T-helper 2 cell treated with Interferon-gamma antibody and Interleukin-4, amounts not matched to agents 5 μg/mL and 100 μg/mL, for 36 hours (primary cell): ENCODE measurements around the gene STX1B.

Experiments
- DNase-seq: peaks from one replicate; pipeline ENCODE4 v3.0.0; 2021; ENCODE audit warnings: low spot score
- H3K27ac Mint-ChIP-seq: one replicate; pipeline ENCODE4 v1.8.0; 2021; ENCODE audit warnings: mild to moderate bottlenecking, mixed read lengths
- H3K27me3 Mint-ChIP-seq: one replicate; pipeline ENCODE4 v1.8.0; 2021; ENCODE audit warnings: low read depth, mixed read lengths
- H3K36me3 Mint-ChIP-seq: one replicate; pipeline ENCODE4 v1.8.0; 2021; ENCODE audit warnings: low read depth, mixed read lengths
- H3K4me1 Mint-ChIP-seq: one replicate; pipeline ENCODE4 v1.8.0; 2021; ENCODE audit warnings: low read depth, mixed read lengths
- H3K4me3 Mint-ChIP-seq: one replicate; pipeline ENCODE4 v1.8.0; 2022; ENCODE audit warnings: mild to moderate bottlenecking, moderate library complexity, mixed read lengths
- H3K9me3 Mint-ChIP-seq: one replicate; pipeline ENCODE4 v1.8.0; 2021; ENCODE audit warnings: mixed read lengths

Gene STX1B

DNA sequence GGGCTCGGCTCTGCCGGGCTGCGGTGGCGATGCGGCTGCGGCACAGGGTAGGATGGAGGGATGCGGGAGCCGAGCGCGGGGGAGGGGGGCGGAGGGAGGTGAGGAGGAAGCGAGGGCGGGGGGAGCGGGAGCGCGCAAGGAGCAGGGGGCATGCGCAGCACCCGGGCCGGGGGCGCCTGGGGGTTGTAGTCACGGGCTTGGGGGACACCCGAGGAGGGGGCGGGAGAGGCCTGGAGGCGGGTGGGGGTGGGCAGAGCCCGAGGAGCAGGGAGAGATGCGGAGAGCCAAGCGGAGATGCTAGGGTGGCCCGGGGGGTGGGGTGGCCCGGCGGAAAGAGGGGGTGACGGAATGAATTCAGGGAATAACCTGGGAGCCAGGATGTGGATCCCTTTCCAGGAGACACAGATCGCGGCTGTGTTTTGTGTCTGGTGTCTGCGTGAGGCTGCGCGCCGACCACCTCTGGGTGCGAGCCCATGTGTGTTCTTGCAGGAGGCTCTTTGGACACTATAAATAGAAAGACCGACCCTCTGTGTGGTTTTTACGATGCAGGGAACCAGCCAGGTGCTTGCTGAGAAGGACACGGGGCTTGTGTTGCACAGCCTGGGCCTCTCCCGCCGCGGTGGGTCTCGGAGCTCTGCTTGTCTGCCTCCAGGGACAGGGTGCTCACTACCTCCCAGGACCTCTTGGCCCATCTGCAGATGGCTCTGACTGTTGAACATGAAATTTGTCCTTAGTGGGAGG is at the start of gene STX1B:
STX1B (minus strand) TSS at position 54 of the 741 bp plus-strand sequence. CDS start 242 bp downstream, outside the sequence.
- Mint-ChIP-seq H3K27me3 (peaks cover 48% of the 10 kb centered on the region), H3K4me1 (no peaks in the 10 kb centered on the region), H3K9me3 (no peaks in the 10 kb centered on the region), H3K4me3 (peak within 1 kb of the TSS; percentile 52), H3K27ac (no peak within 1 kb of the TSS), H3K36me3 (no peaks in the 10 kb centered on the region)
- DNase-seq = no peak

- H3K27ac Mint-ChIP-seq = no peak overlapping the region
- H3K4me3 Mint-ChIP-seq = no peak overlapping the region
- no peaks in the 10 kb centered on the region for H3K9me3 Mint-ChIP-seq
- no peak for DNase-seq
- H3K4me1 Mint-ChIP-seq = peaks cover 7% of the 10 kb centered on the region
- H3K36me3 Mint-ChIP-seq = peaks cover 7% of the 10 kb centered on the region
- no peaks in the 10 kb centered on the region for H3K27me3 Mint-ChIP-seq
Observed at GRCh38 chr16:31055613-31056012, 45.2 kb upstream of the STX1B start.

GRCh38 chr16:31052114-31052513 is 41.7 kb upstream of the STX1B start:
- H3K9me3 Mint-ChIP-seq = no peaks in the 10 kb centered on the region
- H3K27ac Mint-ChIP-seq = no peak overlapping the region

GRCh38 chr16:31050280-31051030 is 40.0 kb upstream of the STX1B start:
- Mint-ChIP-seq H3K27me3 (no peaks in the 10 kb centered on the region), H3K36me3 (no peaks in the 10 kb centered on the region)
- DNase-seq = no peak

More at GRCh38 chr16:31052114-31052513, 41.7 kb upstream of the STX1B start:
- H3K36me3 Mint-ChIP-seq = no peaks in the 10 kb centered on the region
- no peaks in the 10 kb centered on the region for H3K27me3 Mint-ChIP-seq
- peaks cover 7% of the 10 kb centered on the region for H3K4me1 Mint-ChIP-seq
- H3K4me3 Mint-ChIP-seq = no peak overlapping the region
- DNase-seq = peak; percentile 27

DNA sequence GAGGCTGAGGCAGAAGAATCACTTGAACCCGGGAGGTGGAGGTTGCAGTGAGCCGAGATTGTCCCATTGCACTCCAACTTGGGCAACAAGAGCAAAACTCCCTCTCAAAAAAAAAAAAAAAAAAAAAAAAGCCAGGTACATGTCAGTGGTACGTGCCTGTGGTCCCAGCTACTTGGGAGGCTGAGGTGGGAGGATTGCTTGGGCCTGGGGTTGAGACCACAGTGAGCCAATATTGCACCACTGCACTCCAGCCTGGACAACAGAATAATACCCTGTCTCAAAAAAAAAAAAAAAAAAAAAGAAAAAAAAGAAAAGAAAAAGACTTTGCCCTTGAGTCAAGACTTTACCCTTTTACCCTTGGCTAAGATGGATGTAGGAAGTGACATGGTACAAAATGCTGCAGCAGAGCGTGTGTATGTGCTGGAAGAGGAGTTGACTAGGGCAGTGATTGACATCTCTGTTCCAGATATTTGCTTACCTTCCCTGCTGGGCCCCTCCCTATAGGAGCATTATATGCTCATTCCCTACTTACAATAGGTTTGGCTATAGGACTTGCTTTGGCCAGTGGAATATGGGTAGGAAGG is 33.6 kb upstream of the STX1B start:
- peaks cover 6% of the 10 kb centered on the region for H3K36me3 Mint-ChIP-seq
- no peak overlapping the region for H3K27ac Mint-ChIP-seq

More at GRCh38 chr16:31050280-31051030, 40.0 kb upstream of the STX1B start:
- peaks cover 7% of the 10 kb centered on the region for H3K4me1 Mint-ChIP-seq
- no peaks in the 10 kb centered on the region for H3K9me3 Mint-ChIP-seq
- no peak overlapping the region for H3K27ac Mint-ChIP-seq
- H3K4me3 Mint-ChIP-seq = no peak overlapping the region

GRCh38 chr16:31043352-31043751 is 32.9 kb upstream of the STX1B start:
- DNase-seq = no peak
- no peak overlapping the region for H3K4me3 Mint-ChIP-seq
- no peaks in the 10 kb centered on the region for H3K9me3 Mint-ChIP-seq
- H3K27ac Mint-ChIP-seq = no peak overlapping the region
- H3K4me1 Mint-ChIP-seq = no peaks in the 10 kb centered on the region
- H3K27me3 Mint-ChIP-seq = no peaks in the 10 kb centered on the region
- H3K36me3 Mint-ChIP-seq = peaks cover 10% of the 10 kb centered on the region

More for the DNA sequence above, 33.6 kb upstream of the STX1B start:
- Mint-ChIP-seq H3K27me3 (no peaks in the 10 kb centered on the region), H3K9me3 (no peaks in the 10 kb centered on the region), H3K4me3 (no peak overlapping the region), H3K4me1 (no peaks in the 10 kb centered on the region)
- no peak for DNase-seq

DNA sequence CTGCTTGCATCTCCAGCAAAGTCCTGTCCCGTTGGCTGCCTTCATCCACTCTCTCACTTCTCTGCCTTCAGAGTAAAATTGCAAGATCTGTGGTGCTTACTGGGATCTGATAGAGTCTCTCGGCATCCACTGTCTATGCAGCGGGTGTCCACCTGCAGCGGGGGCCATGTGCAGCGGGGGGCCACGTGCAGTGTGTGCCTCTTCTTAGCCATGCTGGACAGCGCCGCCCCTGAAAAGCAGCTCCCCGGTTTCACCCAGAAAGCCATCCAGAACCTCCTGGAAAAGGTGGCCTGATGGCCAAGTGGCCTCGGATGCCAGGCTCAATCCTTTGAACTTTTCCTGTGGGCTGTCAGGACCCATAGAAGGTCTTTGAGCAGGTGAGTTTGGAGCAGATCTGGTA is 32.4 kb upstream of the STX1B start:
- no peak overlapping the region for H3K27ac Mint-ChIP-seq
- no peak for DNase-seq
- H3K4me1 Mint-ChIP-seq = no peaks in the 10 kb centered on the region
- peaks cover 10% of the 10 kb centered on the region for H3K36me3 Mint-ChIP-seq
- no peaks in the 10 kb centered on the region for H3K27me3 Mint-ChIP-seq
- H3K4me3 Mint-ChIP-seq = no peak overlapping the region
- no peaks in the 10 kb centered on the region for H3K9me3 Mint-ChIP-seq

GRCh38 chr16:31038993-31039392 is 28.6 kb upstream of the STX1B start:
- Mint-ChIP-seq H3K27ac (no peak overlapping the region), H3K36me3 (peaks cover 22% of the 10 kb centered on the region), H3K27me3 (no peaks in the 10 kb centered on the region), H3K9me3 (no peaks in the 10 kb centered on the region), H3K4me3 (no peak overlapping the region), H3K4me1 (peaks cover 10% of the 10 kb centered on the region)
- no peak for DNase-seq

DNA sequence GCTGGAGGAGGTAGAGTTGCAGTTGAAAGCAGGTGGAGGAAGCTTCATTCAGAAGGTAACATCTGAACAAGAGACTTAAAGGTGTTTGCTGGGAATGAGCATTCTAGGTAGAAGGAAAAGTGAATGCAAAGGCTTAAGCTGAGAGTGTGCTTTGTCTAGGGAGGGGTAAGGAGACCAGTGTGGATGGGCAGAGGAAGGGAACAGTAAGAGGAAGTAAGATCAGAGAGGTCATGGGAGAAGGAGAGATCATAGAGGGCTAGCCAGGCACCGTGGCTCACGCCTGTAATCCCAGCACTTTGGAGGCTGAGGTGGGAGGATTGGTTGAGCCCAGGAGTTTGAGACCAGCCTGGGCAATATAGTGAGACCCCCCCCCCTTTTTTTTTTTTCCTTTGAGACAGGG is 26.3 kb upstream of the STX1B start:
- H3K27ac Mint-ChIP-seq = no peak overlapping the region

DNA sequence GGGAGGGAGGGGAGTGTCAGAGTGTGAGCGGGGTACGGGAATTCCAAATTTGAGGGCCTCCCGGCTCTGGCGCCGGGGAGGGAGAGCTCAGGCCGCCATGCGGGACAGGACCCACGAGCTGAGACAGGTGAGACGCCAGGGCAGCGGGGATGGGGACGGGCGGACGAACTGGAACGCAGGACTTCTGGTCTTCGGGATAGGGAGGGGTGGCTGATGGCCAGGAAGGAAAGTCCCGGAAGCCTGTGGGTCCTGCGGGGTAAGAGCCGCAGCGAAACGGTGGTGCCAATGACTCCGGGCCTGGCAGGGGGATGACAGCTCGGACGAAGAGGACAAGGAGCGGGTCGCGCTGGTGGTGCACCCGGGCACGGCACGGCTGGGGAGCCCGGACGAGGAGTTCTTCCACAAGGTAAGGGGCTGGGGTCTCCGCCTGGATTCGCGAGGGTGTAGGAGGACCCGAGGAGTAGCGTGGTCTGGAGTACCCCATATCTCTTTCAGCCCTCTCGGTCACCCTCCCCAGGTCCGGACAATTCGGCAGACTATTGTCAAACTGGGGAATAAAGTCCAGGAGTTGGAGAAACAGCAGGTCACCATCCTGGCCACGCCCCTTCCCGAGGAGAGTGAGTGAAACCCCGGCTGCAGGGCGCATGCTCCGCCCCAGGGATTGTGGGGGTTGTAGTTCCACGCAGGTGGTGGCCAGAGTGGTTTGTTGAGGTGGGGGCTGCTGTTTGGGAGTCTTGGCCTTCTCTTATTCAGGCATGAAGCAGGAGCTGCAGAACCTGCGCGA is 23.5 kb upstream of the STX1B start:
- peak; percentile 87 for DNase-seq
- peak overlapping the region; percentile 94 for H3K27ac Mint-ChIP-seq
- peaks cover 22% of the 10 kb centered on the region for H3K4me1 Mint-ChIP-seq
- no peaks in the 10 kb centered on the region for H3K27me3 Mint-ChIP-seq
- H3K4me3 Mint-ChIP-seq = peak overlapping the region; percentile 98
- H3K9me3 Mint-ChIP-seq = no peaks in the 10 kb centered on the region
- peaks cover 17% of the 10 kb centered on the region for H3K36me3 Mint-ChIP-seq

More for the DNA sequence above, 26.3 kb upstream of the STX1B start:
- Mint-ChIP-seq H3K27me3 (no peaks in the 10 kb centered on the region), H3K9me3 (no peaks in the 10 kb centered on the region), H3K4me1 (peaks cover 20% of the 10 kb centered on the region), H3K4me3 (no peak overlapping the region), H3K36me3 (peaks cover 22% of the 10 kb centered on the region)
- DNase-seq = no peak

DNA sequence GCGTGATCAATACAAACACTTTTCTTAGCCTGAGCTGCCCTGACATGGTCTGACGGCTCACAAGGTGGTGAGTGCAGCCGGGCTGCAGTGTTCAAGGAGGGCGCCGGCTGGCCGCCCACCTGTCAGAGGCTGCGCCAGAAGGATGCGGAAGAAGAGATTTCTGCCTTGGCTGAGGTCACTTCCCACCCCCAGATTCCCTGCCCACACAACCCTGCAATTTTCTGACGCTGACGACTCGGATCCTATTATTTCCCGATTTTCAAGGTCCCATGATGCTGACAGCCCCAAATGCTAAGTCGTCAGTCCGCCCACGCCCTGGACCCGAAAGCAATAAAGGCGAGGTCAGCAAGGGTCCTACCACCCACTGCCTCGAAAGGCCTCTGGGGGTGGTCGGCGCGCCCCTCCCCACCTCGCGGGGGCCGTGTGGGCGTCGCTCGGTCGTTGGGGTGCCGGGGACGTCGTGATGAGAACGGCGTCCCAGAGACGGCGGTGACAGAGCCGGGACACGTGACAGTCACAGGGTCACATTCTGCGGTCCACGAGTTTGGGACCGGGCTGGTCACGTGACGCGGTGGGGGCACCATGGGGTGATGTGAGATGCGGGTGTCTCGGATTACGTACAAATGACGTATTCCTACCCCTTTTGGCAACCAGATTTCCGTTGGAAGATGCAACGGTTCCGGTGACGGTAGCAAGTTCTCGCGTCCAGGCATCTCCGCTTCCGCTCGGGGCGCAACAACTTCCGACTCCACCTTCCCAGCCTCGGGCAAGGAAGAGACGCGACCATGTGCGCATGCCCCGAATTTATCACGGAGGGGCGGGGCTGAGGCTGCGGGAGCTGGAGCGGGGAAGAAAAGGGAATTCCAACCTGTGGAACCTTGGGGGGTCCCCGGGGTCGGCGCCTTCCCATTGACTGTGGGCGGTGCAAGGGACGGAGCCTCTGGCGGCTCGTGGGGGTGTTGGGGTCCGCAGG is 22.6 kb upstream of the STX1B start, which contains the start of gene STX4:
STX4 (plus strand) TSS at position 823 of the 973 bp plus-strand sequence. CDS start 248 bp downstream, outside the sequence.
- DNase-seq = peak; percentile 98
- peak within 1 kb of the TSS; percentile 94 for H3K27ac Mint-ChIP-seq
- no peaks in the 10 kb centered on the region for H3K9me3 Mint-ChIP-seq
- H3K36me3 Mint-ChIP-seq = peaks cover 14% of the 10 kb centered on the region
- H3K27me3 Mint-ChIP-seq = no peaks in the 10 kb centered on the region
- peaks cover 22% of the 10 kb centered on the region for H3K4me1 Mint-ChIP-seq
- H3K4me3 Mint-ChIP-seq = peak within 1 kb of the TSS; percentile 98

DNA sequence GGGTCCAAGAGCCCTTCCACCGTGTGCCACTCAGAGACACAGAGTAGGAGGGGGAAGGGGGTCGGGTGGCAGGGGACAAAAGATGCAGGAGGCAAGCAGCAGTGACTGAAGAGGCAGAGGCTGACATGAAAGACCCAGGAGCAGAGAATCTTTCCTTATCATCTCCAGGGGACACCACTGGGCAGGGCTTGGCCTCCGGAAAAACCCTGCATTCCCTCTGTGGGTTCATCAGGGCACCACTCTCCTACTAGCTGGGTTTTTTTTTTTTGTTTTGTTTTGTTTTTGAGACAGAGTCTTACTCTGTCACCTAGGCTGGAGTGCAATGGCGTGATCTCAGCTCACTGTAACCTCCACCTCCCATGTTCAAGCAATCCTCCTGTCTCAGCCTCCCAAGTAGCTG is 20.8 kb upstream of the STX1B start:
- no peaks in the 10 kb centered on the region for H3K27me3 Mint-ChIP-seq
- H3K27ac Mint-ChIP-seq = no peak overlapping the region
- no peak for DNase-seq
- peaks cover 9% of the 10 kb centered on the region for H3K36me3 Mint-ChIP-seq
- H3K4me1 Mint-ChIP-seq = peaks cover 22% of the 10 kb centered on the region
- no peaks in the 10 kb centered on the region for H3K9me3 Mint-ChIP-seq
- peak overlapping the region; percentile 9 for H3K4me3 Mint-ChIP-seq
